A673 (cell line): ENCODE measurements around the gene RAB6C.
"Not testable (repeated sequence)": the region's sequence is repeated elsewhere in the genome, so short reads cannot be mapped to it uniquely, and the experiment has no call there.

Experiments
- EZH2 ChIP-seq: fragments of 200-600 bp; sonication (generic); IDR thresholded peaks from 2 replicates; pipeline ENCODE4 v1.6.1; 2017; ENCODE audit warnings: borderline replicate concordance, low read depth, mild to moderate bottlenecking, mixed read lengths, antibody characterized with exemption, low read length; ENCODE audit not compliant: poor library complexity, severe bottlenecking
- TF ChIP-seq, protein P1 (sequence below): fragments of 300-800, 200-600 bp; sonication (generic); conservative IDR thresholded peaks from 2 replicates; pipeline ENCODE4 v1.5.1; 2017; ENCODE audit warnings: low read depth, mild to moderate bottlenecking, antibody characterized with exemption, low read length, moderate library complexity, mixed read lengths

DNA sequence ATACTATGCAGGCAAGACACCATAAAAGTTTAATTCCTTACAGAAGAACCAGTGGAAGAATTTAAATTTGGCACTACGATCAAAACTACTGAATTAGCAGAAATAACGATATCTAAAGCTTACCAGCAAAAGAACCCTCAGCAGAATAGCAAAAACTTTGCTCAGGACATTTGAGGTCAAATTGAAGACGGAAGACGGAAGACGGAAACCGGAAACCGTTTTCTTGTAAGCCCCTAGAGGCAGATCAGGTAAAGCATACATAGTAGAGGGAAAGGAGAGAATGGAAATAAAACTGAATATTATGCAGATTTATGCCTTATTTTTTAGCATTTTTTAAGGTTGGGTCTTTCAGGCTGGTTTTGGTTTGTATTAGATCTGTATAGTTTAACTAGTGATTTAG lies 2.2 kb downstream of the RAB6C start:
- TF ChIP-seq, protein P1, sequence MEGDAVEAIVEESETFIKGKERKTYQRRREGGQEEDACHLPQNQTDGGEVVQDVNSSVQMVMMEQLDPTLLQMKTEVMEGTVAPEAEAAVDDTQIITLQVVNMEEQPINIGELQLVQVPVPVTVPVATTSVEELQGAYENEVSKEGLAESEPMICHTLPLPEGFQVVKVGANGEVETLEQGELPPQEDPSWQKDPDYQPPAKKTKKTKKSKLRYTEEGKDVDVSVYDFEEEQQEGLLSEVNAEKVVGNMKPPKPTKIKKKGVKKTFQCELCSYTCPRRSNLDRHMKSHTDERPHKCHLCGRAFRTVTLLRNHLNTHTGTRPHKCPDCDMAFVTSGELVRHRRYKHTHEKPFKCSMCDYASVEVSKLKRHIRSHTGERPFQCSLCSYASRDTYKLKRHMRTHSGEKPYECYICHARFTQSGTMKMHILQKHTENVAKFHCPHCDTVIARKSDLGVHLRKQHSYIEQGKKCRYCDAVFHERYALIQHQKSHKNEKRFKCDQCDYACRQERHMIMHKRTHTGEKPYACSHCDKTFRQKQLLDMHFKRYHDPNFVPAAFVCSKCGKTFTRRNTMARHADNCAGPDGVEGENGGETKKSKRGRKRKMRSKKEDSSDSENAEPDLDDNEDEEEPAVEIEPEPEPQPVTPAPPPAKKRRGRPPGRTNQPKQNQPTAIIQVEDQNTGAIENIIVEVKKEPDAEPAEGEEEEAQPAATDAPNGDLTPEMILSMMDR, result not testable (repeated sequence)
- TF ChIP-seq EZH2, result not testable (repeated sequence)
